IPS DF 6.9 (cell line): ENCODE results near the gene ZNF609.
A peak's percentile ranks its signal among the peaks of the same experiment; 100 is the strongest.
"Not testable (repeated sequence)": the region's sequence is repeated elsewhere in the genome, so short reads cannot be mapped to it uniquely, and the experiment has no call there.

ENCODE experiments used
- DNase-seq: peaks from one replicate; pipeline ENCODE4 v3.0.0-alpha.2; 2013; ENCODE audit warnings: low read depth, low spot score
- H3K27ac ChIP-seq: one replicate; pipeline ENCODE4 v1.5.1; 2013; ENCODE audit warnings: low read length, control low read depth
- H3K27me3 ChIP-seq: 2 replicates; pipeline ENCODE4 v1.6.1; 2013; ENCODE audit warnings: mild to moderate bottlenecking, low read length; ENCODE audit not compliant: control insufficient read depth, insufficient read depth
- H3K36me3 ChIP-seq: 2 replicates; pipeline ENCODE4 v1.6.1; 2013; ENCODE audit warnings: low read length; ENCODE audit not compliant: control insufficient read depth, insufficient read depth
- H3K4me1 ChIP-seq: 2 replicates; pipeline ENCODE4 v1.6.1; 2013; ENCODE audit warnings: low read length; ENCODE audit not compliant: control insufficient read depth, insufficient read depth
- H3K4me3 ChIP-seq: 2 replicates; pipeline ENCODE4 v1.5.1; 2013; ENCODE audit warnings: mild to moderate bottlenecking, low read length
- H3K9me3 ChIP-seq: 2 replicates; pipeline ENCODE4 v1.6.1; 2013; ENCODE audit warnings: low read length, inconsistent platforms; ENCODE audit not compliant: control insufficient read depth, insufficient read depth
- WGBS: extraction: QIAGEN DNeasy Blood & Tissue Kit; methylation state at CpG from one replicate; pipeline ENCODE4 v1.1.7; 2013; ENCODE audit warnings: mixed read lengths, missing lambda C conversion rate; ENCODE audit not compliant: insufficient read length, insufficient coverage; 5-methylcytosine and 5-hydroxymethylcytosine counted together

Gene ZNF609

DNA sequence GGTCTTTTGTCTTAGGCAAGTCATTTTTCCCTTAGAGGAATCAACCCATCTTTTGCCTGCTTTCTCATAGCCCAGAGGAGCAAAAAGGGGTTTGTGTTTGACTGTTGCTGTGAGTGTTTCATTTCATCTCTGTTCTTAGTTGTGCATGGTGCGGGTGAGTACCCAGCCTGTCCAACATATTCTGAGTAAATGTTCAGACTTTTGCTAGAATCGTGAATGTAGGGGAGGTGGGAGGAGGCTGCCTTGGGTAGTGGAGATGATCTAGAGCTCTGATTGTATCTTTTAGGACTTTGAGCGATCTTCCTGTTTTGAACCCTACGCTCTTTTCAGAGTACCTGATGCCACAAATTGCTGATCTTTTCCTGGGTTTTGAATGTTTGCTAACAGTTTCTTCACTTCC, 123.1 kb downstream of the ZNF609 start:
- no peak overlapping the region for H3K27ac ChIP-seq
- no peak for DNase-seq
- no peaks in the 10 kb centered on the region for H3K4me1 ChIP-seq
- no CpG with 5 or more reads among the region's 4 CpGs for WGBS
- H3K27me3 ChIP-seq = no peaks in the 10 kb centered on the region
- no peaks in the 10 kb centered on the region for H3K9me3 ChIP-seq
- H3K4me3 ChIP-seq = no peak overlapping the region
- H3K36me3 ChIP-seq = no peaks in the 10 kb centered on the region

DNA sequence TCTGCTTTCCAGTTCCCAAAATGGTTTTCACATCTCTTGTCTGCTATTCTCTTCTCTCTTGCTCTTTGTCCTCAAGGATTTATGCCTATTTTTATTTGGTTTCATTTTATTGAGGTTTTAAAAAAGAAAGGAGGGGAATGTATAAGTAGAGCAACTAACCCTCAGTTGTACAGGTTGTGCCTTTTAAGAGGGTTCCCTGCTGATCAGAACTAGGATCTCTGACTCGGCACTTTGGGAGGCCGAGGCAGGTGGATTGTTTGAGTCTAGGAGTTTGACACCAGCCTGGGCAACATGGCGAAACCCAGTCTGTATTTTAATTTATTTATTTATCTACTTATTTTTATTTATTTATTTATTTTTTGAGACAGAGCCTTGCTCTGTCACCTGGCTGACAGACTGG, 123.6 kb downstream of the ZNF609 start:
- Histone ChIP-seq H3K27ac (no peak overlapping the region), H3K9me3 (no peaks in the 10 kb centered on the region), H3K4me1 (no peaks in the 10 kb centered on the region), H3K36me3 (no peaks in the 10 kb centered on the region), H3K4me3 (no peak overlapping the region), H3K27me3 (no peaks in the 10 kb centered on the region)
- DNase-seq = no peak
- no CpG with 5 or more reads among the region's 3 CpGs for WGBS

DNA sequence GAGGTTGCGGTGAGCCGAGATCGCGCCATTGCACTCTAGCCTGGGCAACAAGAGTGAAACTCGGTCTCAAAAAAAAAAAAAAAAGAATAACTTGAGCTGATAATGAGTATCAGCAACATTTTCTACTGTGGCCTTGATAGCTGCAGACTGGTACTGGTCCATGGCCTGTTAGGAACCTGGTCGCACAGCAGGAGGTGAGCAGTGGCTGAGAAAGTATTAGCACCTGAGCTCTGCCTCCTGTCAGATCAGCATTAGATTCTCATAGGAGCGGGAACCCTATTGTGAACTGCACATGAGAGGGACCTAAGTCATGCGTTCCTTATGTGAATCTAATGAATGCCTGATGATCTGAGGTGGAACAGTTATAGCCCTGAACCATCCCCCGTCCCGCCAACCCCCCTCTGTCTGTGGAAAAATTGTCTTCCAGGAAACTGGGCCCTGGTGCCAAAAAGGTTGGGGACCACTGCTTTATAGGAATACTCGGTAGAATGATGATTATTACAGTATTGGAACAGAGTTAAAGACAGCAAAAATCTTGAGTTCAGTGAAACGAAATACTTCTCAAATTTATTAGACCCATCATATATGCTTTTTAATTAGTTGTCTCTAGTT, 126.0 kb downstream of the ZNF609 start:
- WGBS = no CpG with 5 or more reads among the region's 12 CpGs
- H3K4me1 ChIP-seq = no peaks in the 10 kb centered on the region
- H3K27ac ChIP-seq = no peak overlapping the region
- no peaks in the 10 kb centered on the region for H3K27me3 ChIP-seq
- no peak overlapping the region for H3K4me3 ChIP-seq
- H3K36me3 ChIP-seq = no peaks in the 10 kb centered on the region
- no peaks in the 10 kb centered on the region for H3K9me3 ChIP-seq
- no peak for DNase-seq

DNA sequence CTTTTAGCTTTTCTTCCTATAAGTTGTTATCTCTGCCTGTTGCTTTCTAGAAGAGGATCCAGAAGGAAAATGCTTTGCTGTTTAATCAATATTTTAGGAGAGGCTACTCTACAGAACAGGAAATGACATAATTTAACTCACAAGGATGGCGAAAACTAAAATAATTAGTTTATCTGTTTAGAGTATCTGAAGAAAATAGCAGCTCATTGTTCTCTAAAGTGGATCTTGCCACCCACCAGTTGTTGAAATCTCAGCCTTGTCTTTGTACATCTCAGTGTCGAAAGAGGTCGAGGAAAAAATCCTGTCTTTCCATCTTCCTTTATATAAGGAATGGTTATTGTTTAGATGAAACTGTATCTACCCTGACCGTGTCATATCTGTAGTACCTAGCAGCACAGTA, 126.6 kb downstream of the ZNF609 start:
- Histone ChIP-seq H3K36me3 (no peaks in the 10 kb centered on the region), H3K27me3 (no peaks in the 10 kb centered on the region), H3K27ac (no peak overlapping the region), H3K4me1 (no peaks in the 10 kb centered on the region), H3K9me3 (no peaks in the 10 kb centered on the region), H3K4me3 (no peak overlapping the region)
- no CpG with 5 or more reads among the region's 4 CpGs for WGBS
- no peak for DNase-seq

DNA sequence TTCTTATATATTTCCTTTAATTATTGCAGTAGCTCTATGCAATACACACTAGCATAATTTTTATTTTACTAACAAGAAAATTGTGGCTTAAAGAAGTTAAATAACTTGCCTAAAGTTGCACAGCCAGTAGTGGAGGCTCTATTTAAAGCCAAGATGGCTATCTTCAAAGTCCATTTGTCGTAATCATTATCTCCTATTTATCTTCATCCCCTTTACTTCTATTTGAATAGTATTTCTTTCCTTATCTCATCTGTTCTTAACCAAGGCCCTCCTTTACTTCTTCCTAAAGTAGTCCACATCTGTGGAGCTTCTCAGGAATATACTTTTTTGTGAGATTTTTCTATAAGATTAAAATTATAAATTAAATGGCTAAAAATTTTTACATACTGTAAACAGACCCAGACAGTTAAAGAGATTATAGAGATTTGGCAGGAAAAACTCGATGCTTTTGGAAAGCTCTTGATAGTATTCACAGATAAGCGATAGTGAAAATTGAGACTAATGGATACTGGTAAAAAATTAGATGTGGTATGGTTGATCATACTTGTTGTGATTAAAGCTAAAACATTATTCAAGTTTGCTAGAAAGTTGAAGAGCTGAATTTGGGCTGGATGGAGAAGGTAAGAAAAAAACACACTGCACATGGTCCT, 129.2 kb downstream of the ZNF609 start:
- Histone ChIP-seq H3K27me3 (no peaks in the 10 kb centered on the region), H3K4me1 (no peaks in the 10 kb centered on the region), H3K36me3 (no peaks in the 10 kb centered on the region), H3K9me3 (no peaks in the 10 kb centered on the region), H3K27ac (no peak overlapping the region), H3K4me3 (no peak overlapping the region)
- DNase-seq = no peak
- WGBS = 100% methylated on average over 2 of the region's 3 CpGs

DNA sequence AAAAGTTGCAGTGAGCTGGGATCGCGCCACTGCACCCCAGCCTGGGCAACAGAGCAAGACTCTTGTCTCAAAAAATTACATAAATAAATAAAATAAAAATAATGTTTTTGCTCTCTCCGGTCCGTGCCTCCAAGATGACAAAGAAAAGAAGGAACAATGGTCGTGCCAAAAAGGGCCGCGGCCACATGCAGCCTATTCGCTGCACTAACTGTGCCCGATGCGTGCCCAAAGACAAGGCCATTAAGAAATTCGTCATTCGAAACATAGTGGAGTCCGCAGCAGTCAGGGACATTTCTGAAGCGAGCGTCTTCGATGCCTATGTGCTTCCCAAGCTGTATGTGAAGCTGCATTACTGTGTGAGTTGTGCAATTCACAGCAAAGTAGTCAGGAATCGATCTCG, 132.5 kb downstream of the ZNF609 start:
- not testable (repeated sequence) for H3K4me1 ChIP-seq, H3K36me3 ChIP-seq, H3K27ac ChIP-seq, H3K9me3 ChIP-seq, H3K4me3 ChIP-seq, DNase-seq, H3K27me3 ChIP-seq
- no CpG with 5 or more reads among the region's 18 CpGs for WGBS

DNA sequence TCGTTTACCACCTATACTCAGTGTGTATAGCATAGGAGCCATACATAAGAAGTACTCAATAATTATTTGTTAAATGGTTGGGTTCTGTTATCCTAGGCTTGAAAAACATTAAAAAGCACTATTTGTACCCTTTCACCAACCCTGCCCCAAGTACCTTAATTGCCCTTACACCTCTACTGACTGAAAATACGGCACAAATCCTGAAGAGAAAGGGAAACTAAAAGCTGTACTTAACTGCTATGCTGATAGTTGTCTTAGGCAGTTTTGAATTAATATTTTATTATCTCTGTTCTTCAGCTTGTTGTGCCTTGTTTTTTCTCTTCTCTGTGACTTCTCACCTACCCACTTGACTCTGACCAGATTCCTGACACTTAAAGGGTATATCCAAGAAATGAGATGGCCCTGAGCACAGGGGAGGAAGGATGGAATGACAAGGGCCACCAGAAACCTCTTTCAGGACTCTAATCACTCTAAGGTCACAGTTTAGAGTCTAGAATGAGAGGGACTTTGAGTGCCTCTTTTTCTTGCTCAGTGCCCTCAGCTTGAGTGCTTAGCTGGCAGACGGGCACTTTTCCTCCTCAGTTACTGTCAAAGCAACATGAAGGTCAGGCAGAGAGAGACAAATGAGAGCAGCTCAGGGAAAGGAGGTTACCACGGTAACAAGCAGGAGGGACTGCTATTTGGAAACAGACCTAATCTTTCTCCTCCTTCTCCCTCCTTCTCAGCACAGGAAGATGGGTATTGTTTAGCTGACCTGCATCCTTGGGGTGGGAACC, 136.5 kb downstream of the ZNF609 start:
- Histone ChIP-seq H3K36me3 (no peaks in the 10 kb centered on the region), H3K27me3 (no peaks in the 10 kb centered on the region), H3K9me3 (no peaks in the 10 kb centered on the region), H3K27ac (no peak overlapping the region), H3K4me3 (no peak overlapping the region), H3K4me1 (no peaks in the 10 kb centered on the region)
- peak; percentile 41 for DNase-seq
- WGBS = no CpG with 5 or more reads among the region's 4 CpGs

DNA sequence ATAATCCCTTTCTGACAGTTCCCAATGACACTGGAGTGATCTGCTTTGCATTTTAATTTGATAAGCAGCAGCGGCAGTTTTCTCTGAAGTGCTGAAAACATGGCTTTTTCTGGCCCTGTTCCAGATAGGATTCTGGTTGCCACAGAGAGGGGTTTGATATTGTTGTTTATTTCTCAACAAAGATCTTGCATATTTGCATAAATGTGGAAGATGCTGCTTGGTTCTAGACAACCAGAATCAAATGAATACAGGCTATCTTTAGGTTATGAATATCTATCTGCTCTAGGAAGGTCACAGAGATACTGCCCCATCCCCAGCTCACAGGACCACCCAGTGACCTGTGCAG, 137.1 kb downstream of the ZNF609 start:
- Histone ChIP-seq H3K27me3 (no peaks in the 10 kb centered on the region), H3K9me3 (no peaks in the 10 kb centered on the region), H3K36me3 (no peaks in the 10 kb centered on the region), H3K27ac (no peak overlapping the region), H3K4me1 (no peaks in the 10 kb centered on the region), H3K4me3 (no peak overlapping the region)
- DNase-seq = no peak
- WGBS = no CpG with 5 or more reads among the region's 1 CpG

DNA sequence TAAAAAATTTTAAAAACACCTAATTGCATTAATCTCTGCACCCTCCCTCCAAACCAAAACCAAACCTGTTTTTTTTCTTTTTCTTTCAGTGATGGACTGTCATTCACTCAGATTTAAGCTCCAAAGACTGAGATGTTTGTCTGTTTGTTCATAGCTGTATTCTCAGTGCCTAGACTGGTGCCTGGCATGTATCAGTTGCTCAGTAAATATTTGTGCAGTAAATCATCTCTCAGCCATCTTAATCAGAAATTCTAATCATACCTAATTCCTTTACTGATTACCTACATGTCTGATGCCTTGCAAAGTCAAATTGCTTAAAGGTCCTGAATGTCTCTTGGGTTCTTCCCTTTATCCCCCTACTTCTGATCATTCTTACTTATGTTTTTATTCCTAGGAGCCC, 138.8 kb downstream of the ZNF609 start:
- Histone ChIP-seq H3K9me3 (no peaks in the 10 kb centered on the region), H3K4me1 (no peaks in the 10 kb centered on the region), H3K27me3 (no peaks in the 10 kb centered on the region), H3K27ac (no peak overlapping the region), H3K36me3 (no peaks in the 10 kb centered on the region), H3K4me3 (no peak overlapping the region)
- no peak for DNase-seq

DNA sequence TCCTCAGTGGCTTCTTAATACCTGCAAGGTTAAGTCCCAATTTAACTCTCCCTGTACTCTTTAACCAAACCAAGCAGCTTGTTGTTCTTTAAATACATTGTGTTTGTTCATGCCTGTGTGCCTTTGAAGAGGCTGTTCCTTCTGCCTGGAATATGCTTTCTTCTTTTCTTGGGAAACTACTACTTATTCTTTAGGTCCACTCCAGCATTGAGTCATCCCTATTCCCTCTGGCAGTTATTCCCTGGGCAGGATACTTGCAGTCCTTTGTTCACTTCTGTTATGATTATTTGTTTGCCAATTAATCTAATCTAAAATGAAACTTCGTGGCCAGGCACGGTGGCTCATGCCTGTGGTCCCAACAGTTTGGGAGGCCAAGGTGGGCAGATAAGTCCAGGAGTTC, 139.3 kb downstream of the ZNF609 start:
- Histone ChIP-seq H3K27me3 (no peaks in the 10 kb centered on the region), H3K27ac (no peak overlapping the region), H3K4me3 (no peak overlapping the region), H3K4me1 (no peaks in the 10 kb centered on the region), H3K9me3 (no peaks in the 10 kb centered on the region), H3K36me3 (no peaks in the 10 kb centered on the region)
- no peak for DNase-seq
- WGBS = no CpG with 5 or more reads among the region's 2 CpGs

DNA sequence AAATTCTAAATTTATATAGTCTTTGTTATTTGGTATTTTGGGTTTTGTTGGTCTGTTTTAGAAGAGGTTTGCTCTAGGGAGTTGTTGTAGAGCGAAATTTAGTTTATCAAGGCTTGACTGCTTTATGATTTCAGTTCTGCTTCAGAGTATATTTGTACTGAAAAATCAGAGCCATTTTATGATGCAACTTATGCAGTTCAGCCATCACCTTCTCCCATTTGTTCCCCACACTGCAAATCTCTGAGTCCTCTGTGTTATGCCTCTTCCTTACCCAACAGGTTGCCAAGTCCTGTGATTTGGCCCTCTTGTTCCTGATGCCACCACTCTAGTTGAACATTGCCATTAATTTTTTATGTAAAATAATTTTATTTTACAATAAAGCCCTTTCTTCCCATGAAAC, 140.4 kb downstream of the ZNF609 start:
- Histone ChIP-seq H3K27me3 (no peaks in the 10 kb centered on the region), H3K4me3 (no peak overlapping the region), H3K36me3 (no peaks in the 10 kb centered on the region), H3K27ac (no peak overlapping the region), H3K4me1 (no peaks in the 10 kb centered on the region), H3K9me3 (no peaks in the 10 kb centered on the region)
- DNase-seq = no peak
- 100% methylated on average over 1 of the region's 1 CpG for WGBS
